ENCODE measurements around the gene RESF1.
A peak's percentile ranks its signal among the peaks of the same experiment; 100 is the strongest.
"Not testable (repeated sequence)": the region's sequence is repeated elsewhere in the genome, so short reads cannot be mapped to it uniquely, and the experiment has no call there.

RESF1 gene, protein sequence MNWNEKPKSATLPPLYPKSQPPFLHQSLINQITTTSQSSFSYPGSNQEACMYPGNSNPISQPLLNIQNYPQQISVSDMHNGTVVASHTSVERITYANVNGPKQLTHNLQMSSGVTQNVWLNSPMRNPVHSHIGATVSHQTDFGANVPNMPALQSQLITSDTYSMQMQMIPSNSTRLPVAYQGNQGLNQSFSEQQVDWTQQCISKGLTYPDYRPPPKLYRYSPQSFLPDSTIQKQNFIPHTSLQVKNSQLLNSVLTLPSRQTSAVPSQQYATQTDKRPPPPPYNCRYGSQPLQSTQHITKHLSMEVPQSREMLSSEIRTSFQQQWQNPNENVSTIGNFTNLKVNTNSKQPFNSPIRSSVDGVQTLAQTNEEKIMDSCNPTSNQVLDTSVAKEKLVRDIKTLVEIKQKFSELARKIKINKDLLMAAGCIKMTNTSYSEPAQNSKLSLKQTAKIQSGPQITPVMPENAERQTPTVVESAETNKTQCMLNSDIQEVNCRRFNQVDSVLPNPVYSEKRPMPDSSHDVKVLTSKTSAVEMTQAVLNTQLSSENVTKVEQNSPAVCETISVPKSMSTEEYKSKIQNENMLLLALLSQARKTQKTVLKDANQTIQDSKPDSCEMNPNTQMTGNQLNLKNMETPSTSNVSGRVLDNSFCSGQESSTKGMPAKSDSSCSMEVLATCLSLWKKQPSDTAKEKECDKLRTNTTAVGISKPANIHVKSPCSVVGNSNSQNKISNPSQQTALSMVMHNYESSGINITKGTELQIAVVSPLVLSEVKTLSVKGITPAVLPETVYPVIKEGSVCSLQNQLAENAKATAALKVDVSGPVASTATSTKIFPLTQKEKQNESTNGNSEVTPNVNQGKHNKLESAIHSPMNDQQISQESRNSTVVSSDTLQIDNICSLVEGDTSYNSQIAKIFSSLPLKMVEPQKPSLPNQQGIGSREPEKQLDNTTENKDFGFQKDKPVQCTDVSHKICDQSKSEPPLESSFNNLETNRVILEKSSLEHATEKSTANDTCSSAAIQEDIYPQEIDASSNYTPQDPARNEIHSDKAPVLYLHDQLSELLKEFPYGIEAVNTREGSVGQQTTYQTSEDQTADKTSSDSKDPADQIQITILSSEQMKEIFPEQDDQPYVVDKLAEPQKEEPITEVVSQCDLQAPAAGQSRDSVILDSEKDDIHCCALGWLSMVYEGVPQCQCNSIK (N-terminal part only)

DNA sequence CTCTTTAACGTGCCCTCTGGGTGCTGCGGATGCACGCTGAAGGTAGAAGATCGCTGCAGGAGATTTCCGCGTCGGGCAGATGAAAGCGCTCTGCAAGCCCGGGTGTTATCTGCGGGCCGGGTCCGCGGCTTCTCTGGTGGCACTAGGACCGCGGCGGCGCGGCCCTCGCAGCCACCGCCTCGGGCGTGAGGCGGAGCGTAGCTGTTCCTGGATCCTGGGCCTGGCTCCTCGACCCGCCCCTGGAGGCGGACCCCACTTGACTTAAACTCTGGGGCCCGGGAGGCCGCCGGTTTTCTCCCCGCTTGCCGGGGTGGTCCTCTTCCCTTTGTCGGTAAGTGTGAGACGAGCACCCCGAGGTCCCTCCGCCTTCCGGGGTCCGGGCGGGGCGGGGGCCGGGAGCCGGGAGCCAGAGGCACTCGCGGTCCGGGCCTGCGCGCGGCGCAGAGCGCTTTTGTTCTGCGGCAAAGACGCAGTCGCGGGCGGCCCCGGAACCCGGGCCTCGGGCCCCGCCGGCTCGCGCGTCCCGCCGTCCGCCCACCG, at the start of gene RESF1:
RESF1 (plus strand) TSS at position 255 of the 540 bp plus-strand sequence. CDS start 21,541 bp downstream, outside the sequence.
- DNase-seq = peak; percentile 96

DNA sequence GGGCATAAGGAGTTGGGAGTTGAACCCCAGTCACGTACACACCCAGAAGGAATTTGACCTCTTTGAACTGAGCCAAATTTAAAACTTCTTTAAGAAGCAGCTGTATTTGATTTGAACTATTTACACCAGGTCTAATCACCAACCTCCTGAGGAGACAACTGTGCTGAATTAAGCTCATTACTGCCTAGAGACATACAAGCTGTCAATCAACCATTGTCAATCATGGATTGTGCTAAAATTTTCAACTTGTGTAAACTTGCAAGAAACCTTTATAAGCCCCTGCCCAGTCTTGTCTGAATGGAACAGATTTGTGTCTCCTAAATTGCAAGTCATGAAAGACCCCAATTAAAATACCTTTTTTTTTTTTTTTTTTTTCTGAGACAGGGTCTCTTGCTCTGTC, 44.3 kb upstream of the RESF1 start:
- DNase-seq = no peak

DNA sequence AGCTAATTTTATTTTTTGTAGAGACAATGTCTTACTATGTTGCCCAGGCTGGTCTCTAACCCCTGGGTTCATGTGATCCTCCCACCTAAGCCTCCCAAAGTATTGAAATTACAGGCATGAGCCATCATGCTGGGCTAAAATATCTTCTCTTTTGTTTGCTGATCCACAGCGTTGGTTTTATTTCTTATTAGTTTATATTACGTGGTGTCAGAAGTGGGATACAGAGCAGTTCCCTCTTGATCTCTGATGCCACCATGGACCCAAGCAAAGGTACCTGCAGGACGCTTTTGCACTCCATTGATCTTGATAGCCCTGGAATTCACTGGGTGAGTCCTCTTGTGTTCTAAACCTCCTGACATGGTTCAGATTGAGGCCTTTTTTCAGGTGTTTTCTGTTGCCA, 43.8 kb upstream of the RESF1 start:
- DNase-seq = no peak

DNA sequence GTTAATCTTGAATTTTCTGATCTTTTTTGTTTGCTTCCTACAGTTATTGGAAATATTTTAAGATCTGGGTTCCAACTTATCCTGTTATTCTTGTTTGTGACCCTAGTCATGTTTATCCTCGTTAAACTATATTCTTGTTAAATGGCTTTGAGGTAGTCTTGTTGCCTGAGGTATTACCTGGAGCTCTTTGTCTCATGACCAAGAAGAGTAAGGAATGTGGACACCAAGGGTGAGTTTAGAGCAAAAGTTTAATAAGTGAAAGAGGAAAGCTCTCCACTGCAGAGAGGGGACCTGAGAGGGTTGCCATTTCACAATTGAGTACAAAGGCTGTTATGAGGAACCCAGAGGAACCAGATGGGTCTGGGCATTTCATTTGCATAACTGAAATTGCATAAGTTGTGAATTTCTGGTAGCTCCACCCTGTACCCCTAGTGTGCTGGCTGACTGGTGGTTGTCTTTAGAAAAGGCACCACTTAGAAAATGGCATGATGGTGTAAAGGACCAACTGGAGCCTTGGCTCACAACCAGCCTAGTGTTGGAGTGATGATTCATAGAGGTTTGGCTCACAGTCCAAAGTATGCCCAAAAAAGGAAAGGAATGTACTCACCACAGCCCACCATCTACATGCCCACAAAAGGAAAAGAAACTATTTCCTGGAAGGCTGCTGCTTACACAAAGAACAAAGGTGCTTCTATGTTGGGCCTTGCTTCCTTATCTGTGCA, 36.7 kb upstream of the RESF1 start:
- peak; percentile 16 for DNase-seq

DNA sequence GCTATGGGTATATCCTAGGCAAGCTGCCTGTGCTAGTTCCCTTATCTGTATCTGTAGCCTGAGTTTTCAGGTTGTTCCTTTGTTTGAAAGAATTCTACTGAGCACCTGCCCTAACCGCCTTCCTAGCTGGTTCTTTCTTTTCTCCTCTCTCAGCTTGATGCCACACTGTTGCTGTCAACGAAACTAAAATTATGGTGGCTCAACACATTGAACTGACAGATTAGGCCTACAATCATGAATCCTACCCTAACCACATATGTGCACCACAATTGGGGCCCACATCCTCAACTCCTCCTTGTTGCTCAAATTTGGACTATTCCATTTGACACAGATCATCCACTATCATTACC, 36.2 kb upstream of the RESF1 start:
- DNase-seq = no peak

DNA sequence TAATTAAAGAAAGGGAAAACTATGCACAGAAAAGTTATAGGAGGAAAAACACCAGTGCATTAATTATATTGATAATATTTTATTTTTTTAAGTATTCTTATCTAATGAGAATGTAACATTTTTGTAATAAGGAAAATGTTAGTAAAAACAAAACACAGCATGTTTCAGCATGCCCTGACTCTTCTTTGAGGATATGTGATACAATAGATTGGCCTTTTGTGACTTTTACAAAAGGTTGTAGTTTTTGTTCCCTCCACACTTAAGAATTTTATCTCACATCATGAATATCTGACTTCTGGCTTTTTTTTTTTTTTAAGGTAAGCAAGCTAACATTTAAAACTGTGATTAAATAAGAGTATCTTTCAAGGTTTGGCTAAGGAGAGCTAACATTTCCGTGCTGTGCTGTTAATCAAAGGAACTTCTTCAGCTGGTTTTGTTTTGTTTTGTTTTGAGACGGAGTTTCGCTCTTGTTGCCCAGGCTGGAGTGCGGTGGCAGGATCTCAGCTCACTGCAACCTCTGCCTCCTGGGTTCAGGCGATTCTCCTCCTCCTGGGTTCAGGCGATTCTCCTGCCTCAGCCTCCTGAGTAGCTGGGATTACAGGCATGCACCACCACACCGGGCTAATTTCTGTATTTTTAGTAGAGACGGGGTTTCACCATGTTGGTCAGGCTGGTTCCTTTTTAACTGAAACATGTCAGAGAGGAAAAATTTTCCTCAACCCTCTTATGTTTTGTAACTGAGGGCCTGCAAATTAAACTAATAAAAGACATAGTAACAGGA, 30.8 kb upstream of the RESF1 start:
- no peak for DNase-seq

DNA sequence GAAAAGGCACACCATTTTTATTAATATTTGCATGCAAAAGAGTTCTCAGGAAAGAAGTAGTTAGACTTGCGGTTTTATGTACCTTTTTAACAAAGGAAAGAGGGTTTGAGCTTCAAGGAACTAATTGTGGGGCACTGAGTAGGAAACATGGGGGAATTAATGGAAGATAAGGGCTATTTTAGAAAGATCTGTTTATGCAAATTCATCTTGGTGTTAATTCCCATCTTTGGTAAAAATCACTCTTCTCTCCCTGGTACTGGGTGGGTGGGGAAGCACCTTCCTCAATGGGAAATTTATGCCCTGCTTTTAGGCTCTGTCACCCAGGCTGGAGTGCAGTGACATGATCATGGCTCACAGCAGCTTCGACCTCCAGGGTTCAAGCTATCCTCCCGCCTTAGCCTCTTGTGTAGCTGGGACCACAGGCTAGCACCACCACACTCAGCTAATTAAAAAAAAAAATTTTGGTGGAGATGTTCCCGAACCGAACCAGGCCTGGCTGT, 30.1 kb upstream of the RESF1 start:
- DNase-seq = no peak

DNA sequence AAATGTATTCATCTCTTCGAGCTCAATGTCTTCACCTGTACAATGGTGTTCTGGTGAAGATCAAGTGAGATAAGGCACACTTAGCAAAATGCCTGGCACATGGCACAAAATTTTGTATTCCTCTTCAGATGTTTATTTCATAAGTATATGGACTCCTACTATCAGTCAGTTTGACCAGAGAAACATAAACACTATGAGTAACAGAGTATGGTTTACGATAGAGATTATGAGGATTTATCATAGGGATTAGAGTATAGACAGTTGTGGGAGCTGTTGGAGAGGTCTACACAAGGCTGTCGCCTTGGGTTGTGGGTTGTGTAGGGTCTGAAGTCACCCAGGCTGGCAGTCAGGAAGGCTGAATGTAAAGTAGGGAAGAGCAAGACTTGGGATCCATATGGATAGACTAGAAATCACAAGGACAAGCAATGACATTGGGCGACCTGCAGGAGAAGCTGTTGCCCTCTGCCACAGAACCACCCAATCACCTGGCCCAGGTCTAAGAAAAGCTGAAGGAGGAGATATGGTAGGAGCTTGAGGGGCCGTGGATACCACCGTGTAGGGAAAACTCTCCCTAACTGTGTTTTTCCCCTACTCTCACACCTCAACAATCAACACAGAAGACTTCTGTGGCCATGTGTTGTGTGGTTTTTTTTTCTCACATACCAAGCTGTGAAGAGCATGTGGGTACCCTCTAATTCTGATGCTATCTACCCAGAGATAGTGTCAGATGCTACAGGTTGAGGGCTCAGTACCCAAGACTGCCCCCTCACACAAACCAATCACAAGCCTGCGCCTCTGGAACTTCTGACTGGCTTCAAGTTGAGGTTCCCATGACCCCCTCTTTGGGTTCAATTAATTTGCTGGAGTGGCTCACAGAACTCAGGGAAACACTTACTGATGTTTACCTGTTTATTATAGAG, 27.2 kb upstream of the RESF1 start:
- no peak for DNase-seq

DNA sequence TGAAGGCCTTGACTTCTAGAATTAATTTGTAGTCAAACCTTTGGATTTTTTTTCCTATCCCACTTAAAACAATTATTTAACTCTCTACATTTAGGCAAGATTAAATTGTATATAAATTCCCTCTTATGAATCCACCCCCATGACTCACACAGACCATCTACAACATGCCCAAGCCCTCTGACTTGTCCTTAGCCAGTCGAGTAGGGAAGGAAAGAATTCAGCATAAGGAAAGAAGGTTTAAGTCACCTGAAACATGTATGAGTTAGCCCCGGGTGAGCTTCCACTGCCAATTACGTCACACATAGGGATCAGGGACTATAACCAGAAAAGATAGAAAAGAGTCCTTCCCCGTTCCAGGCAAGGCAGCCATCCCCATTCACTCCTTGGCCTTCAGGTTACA, 14.9 kb upstream of the RESF1 start:
- no peak for DNase-seq

DNA sequence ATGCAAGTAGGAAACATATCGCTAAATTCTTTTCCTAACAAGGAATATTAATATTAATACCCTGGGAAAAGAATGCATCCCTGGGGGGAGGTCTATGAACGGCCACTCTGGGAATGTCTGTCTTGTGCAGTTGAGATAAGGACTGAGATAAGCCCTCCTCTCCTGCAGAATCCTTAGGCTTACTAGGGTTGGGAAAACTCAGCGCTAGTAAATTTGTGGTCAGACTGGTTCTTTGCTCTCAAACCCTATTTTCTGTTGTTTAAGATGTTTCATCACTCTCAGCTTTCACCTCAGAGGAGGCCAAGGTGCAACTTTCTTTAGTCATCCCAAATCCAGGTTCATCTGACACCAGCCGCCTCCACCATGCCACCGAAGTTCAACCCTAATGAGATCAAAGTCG, 11.2 kb upstream of the RESF1 start:
- no peak for DNase-seq

DNA sequence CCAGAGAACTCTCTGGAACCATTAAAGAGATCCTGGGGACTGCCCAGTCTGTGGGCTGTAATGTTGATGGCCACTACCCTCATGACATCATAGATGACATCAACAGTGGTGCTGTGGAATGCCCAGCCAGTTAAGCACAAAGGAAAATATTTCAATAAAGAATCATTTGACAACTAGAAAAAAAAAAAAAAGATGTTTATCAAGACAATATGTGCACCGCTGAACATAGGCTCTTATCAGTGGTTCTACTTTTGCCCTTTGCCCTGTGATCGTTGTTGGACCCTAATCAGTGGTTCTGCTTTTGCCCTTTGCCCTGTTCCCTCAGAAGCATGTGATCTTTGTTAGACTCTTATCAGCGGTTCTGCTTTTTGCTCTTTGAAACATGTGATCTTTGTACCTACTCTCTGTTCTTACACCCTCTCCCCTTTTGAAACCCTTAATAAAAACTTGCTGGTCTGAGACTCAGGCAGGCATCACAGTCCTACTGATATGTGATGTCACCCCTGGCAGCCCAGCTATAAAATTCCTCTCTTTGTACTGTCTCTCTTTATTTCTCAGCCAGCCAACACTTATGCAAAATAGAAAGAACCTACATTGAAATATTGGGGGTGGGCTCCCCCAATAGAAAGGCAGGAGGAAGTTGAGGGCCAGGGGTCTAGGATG, 10.4 kb upstream of the RESF1 start:
- not testable (repeated sequence) for DNase-seq

DNA sequence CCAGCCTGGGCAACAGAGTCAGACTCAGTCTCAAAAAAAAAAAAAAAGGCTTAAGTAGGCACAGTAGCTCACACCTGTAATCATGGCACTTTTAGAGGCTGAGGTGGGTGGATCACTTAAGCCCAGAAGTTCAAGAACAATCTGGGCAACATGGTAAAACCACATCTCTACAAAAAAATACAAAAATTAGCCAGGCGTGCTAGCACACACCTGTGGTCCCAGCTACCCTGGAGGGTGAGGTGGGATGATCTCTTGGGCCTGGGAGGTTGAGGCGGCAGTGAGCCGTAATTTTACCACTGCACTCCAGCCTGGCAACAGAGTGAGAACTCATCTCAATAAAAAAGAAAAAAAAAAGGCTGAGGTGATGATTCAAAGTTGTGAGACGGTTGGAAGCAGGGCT, 9.1 kb upstream of the RESF1 start:
- no peak for DNase-seq

DNA sequence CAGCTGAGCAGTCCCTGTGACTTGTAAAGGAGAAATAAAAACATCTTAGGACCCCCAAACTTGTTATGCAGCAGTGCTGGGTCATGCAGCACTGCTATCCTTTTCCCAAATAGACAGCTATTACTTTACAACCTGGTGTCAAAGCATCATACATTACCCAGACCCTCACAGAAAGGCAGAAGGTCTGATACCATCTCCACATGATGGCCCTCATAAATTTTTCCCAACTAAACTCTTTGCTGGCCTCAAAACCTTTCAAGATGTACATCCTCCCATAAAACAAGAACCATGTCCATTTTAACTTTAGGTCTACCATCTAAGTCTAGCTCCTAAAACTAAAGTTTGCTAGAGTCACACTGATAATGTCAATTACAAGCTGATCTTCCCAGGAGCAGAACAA, 8.7 kb upstream of the RESF1 start:
- no peak for DNase-seq

DNA sequence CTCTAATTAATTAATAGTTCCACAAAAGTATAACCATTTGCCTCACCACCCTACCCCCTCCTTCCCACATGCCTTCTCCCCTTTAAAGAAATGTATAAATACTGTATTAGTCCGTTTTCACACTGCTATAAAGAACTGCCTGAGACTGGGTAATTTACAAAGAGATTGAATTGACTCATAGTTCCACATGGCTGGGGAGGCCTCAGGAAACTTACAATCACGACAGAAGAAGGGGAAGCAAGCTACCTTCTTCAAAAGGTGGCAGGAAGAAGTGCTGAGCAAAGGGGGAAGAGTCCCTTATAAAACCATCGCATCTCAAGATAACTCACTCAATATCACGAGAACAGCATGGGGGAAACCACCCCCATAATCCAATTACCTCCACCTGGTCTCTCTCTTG, 8.2 kb upstream of the RESF1 start:
- DNase-seq = no peak

DNA sequence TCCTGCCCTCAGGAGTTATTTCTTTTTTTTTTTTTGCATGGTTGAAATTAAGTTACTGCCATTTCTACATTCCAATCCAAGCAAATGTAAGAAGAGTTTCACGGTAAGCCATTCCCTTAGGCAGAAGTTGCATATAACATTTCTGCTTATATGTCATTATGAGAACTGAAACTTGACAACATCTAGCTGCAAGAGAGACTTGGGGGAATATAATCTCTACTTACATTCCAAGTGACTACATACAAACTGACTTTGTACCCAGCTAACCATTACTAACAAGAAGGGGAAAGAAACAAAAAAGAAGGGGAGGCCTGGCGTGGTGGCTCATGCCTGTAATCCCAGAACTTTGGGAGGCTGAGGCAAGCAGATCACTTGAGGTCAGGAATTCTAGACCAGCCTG, 7.3 kb upstream of the RESF1 start:
- DNase-seq = no peak

DNA sequence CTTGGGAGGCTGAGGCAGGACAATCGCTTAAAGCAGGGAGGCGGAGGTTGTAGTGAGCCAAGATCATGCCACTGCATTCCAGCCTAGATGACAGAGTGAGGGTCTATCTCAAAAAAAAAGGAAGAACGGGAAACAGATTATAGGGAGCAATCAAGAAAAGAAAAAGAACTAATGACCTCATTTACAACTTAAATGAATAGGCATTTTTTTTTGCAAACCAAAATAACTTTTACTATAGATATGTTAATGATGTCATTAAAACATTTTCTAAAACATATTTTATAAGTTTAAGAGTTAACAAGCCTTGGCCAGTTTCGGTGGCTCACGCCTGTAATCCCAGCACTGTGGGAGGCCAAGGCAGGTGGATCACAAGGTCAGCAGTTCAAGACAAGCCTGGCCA, 6.8 kb upstream of the RESF1 start:
- no peak for DNase-seq

DNA sequence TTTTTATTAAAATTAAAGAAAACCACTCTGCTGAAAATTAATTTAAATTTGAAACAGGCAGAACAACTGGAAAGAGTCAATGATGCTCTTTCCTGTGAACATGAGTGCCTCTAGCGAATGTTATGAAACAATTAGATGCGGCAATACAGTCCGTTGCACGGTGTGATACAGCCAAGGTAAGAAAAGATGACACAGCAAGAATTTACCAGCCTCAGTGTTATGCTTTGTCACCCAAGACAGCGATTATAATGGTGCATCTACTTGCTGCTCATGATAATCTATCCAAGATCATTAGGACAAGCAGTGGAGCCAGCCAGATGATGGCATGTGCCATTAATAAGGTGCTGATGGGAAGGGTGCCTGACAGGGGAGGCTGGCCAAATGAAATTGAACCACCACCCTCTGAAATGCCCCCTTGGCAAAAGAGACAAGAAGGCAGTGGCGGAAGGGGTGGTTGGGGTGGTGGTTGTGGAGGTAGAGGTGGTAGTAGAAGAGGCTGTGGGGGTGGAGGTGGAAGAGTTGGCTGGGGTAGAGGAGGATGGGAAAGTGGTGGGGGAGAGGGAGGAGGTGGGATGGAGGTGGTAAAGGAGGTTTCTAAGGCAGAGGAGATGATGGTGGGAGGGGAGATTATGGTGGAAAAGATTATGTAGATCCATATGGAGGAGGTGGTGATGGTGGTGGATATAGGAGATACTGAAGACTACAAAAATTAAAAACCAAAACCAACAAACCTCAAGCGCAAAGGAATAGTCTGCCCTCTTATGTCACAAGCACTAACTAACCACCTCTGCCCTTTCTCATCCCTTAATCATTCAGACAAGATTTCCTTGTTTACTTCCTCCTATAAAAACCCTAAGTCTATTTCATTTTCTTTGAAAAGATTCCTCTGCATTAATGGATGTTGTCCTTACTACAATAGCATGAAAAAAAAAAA, 4.0 kb upstream of the RESF1 start:
- DNase-seq = no peak

DNA sequence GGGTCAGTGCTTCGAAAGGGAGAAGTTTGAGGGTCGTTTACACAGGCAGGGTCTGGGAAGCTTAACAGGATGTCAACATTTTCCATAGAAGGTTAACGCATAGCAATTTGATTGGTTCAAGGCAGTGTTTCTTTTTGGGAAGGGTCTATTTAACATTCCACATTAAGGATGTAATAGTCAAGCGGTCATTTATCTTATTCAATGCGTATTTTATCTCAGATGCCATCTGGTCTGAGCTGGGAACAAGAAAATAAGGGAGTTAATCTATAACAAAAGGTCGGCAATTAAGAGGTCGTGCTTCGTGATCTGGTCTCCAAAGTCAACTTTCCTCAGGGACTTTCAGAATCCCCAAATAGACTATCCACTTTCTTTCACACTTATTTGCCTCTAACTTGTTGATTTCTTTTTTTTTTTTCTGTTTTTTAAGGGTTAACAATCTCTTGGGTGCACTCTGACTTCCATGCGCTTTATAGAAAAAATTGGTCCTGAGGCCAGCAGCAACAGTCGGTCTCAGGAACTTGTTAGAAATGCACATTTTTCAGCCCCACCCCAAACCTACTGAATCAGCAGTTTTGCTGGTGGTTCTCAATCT, 550 bp upstream of the RESF1 start:
- no peak for DNase-seq

Data from hematopoietic multipotent progenitor cell treated with erythropoietin and hydrocortisone succinate and interleukin-3 and kit ligand, for 8 days (in vitro differentiated cells).